ENCODE data around the gene PLA2G4D. TPM values are rescaled to one million over a fixed set of nuclear protein-coding genes. Genes with fewer than 3 reads are reported as not detected.

The PLA2G4D gene
- total RNA-seq, 1 donor from 2014 or later: not detected

DNA sequence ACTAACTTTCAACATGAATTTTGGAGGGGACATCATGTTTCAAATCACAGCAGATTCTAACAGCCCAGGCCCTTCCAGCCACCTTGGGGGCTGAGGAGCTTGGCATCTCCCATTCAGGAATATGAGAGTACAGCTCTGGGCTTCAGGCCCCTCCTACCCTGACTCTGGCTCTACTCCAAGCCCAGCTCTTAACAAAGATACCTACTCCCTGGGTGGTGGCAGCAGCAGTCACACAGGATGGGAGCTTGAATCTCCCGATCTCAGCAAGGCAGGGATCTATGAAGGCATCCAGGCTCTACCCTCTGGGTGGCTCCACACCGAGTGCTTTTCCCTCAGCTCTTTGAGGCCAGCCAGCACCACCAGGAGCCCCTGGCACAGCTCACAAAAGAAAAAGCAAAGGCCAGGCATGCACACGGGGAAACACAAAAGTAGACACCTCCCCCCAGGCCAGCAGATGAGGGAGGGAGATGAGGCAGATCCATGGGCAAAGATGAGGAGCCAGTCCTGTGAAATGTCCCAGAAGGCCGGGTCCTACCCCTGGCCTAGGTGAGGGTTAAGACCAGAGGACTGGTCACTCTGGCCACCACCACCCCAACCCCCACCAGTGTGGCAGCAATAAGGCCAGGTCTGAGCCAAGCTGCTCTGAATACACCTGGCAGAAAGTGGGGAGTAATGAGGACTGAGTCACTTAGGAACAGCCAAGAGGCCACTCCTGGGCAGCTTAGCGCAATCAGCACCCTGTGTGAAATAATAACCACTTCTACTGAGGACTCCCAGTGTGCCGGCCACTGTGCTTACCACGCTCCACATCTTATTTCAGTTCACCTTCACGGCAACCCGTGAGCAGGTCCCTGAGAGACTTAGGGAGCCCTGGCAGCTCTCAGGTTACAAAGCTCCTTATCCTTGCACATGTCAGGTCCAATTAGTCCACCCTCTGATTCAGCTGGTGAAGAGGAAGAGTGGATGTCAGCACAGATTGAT is 37.8 kb upstream of the PLA2G4D start:
- H3K4me1 Mint-ChIP-seq: no peaks in the 10 kb centered on the region
- no peaks in the 10 kb centered on the region for H3K36me3 Mint-ChIP-seq (ENCODE audit: low read depth)
- no peak overlapping the region for H3K4me3 Mint-ChIP-seq
- H3K9me3 Mint-ChIP-seq: no peaks in the 10 kb centered on the region
- H3K27me3 Mint-ChIP-seq (ENCODE audit: low read depth): peaks cover 17% of the 10 kb centered on the region
- DNase-seq (ENCODE audit: low read depth, low spot score): no peak
- TF ChIP-seq, protein P1, sequence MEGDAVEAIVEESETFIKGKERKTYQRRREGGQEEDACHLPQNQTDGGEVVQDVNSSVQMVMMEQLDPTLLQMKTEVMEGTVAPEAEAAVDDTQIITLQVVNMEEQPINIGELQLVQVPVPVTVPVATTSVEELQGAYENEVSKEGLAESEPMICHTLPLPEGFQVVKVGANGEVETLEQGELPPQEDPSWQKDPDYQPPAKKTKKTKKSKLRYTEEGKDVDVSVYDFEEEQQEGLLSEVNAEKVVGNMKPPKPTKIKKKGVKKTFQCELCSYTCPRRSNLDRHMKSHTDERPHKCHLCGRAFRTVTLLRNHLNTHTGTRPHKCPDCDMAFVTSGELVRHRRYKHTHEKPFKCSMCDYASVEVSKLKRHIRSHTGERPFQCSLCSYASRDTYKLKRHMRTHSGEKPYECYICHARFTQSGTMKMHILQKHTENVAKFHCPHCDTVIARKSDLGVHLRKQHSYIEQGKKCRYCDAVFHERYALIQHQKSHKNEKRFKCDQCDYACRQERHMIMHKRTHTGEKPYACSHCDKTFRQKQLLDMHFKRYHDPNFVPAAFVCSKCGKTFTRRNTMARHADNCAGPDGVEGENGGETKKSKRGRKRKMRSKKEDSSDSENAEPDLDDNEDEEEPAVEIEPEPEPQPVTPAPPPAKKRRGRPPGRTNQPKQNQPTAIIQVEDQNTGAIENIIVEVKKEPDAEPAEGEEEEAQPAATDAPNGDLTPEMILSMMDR (conservative IDR thresholded peaks at IDR 0.05): no peak
- H3K27ac Mint-ChIP-seq (ENCODE audit: unreplicated experiment): no peak overlapping the region

DNA sequence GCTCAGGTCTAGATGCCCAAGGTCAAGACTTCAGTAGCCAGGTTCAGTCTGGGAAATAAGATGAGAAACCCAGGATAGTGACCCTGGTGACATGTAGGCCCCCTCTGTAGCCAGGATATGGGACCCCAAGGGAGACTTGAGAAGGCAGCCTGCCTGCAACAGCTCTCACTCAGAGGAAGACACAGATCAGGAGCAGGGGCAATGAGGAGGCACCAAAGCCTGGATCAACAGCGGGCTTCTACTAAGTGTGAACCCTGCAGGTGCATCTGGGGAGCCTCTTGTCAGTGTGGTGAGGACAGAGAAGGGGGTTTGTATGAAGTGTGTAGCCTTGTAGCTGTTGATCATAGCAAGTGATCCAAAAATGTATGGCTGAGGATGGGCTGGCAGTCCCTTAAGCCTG is 36.6 kb upstream of the PLA2G4D start:
- H3K27ac Mint-ChIP-seq (ENCODE audit: unreplicated experiment): peak overlapping the region; percentile 38
- H3K4me1 Mint-ChIP-seq: no peaks in the 10 kb centered on the region
- no peak for DNase-seq (ENCODE audit: low read depth, low spot score)
- no peaks in the 10 kb centered on the region for H3K9me3 Mint-ChIP-seq
- H3K27me3 Mint-ChIP-seq (ENCODE audit: low read depth): peaks cover 17% of the 10 kb centered on the region
- H3K4me3 Mint-ChIP-seq: no peak overlapping the region
- TF ChIP-seq, protein P1 (conservative IDR thresholded peaks at IDR 0.05): no peak
- H3K36me3 Mint-ChIP-seq (ENCODE audit: low read depth): no peaks in the 10 kb centered on the region

DNA sequence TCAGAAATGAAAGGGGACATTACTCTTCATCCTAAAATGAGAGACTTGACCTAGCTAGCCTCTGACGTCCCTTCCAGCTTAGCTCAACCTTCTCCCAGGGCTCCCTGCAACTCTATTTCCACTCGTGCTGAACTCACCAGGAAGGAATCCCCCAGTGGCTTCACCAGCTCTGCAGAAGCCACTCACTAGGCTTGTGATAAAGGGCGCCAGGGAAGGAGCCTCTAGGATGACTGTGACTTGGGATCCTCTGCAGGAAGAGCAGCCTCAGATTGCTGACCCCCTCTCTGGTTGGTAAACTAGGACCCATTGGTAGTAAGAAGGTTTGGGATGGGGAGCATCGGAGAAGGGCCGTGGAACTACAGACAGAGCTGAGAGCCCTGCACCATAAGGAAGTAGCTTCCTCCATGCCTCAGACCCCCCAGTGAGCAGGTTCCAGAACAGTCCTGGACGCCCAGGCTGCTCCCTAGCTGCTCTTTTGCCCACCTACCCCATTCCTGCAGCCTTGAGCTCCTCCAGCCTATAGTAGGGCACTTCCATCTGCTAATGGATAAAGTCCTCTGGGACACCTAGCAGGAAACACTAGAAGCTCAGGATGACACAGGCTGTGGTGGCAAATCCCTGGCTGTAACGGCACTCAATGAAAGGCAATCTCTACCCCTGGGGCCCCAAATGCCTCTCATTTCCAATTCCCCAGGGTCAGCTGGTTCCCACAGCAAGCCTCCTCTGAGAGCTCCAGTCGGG is 36.1 kb upstream of the PLA2G4D start:
- Mint-ChIP-seq H3K27me3 (ENCODE audit: low read depth) (peaks cover 17% of the 10 kb centered on the region), H3K4me1 (no peaks in the 10 kb centered on the region), H3K27ac (ENCODE audit: unreplicated experiment) (no peak overlapping the region), H3K4me3 (no peak overlapping the region), H3K9me3 (no peaks in the 10 kb centered on the region), H3K36me3 (ENCODE audit: low read depth) (no peaks in the 10 kb centered on the region)
- TF ChIP-seq, protein P1 (conservative IDR thresholded peaks at IDR 0.05): no peak
- no peak for DNase-seq (ENCODE audit: low read depth, low spot score)

DNA sequence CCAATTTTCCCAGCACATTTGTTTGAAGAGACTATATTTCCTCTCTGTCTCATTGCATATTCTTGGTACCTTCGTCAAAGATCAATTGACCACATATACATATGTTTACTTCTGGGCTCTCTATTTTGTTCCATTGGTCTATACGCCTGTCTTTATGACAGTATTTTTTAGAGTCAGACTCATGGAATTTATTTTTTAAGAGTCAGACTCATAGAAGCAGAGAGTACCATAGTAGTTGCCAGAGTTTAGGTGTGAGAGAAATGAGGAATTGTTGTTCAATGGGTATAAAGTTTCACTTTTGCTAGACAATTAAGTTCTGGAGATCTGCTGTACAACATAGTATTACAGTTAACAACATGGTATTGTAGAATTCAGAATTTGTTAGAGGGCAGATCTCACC is 35.0 kb upstream of the PLA2G4D start:
- H3K27me3 Mint-ChIP-seq (ENCODE audit: low read depth): peaks cover 17% of the 10 kb centered on the region
- DNase-seq (ENCODE audit: low read depth, low spot score): no peak
- TF ChIP-seq, protein P1 (conservative IDR thresholded peaks at IDR 0.05): no peak
- no peaks in the 10 kb centered on the region for H3K4me1 Mint-ChIP-seq
- H3K36me3 Mint-ChIP-seq (ENCODE audit: low read depth): no peaks in the 10 kb centered on the region
- no peaks in the 10 kb centered on the region for H3K9me3 Mint-ChIP-seq
- H3K4me3 Mint-ChIP-seq: no peak overlapping the region
- no peak overlapping the region for H3K27ac Mint-ChIP-seq (ENCODE audit: unreplicated experiment)

DNA sequence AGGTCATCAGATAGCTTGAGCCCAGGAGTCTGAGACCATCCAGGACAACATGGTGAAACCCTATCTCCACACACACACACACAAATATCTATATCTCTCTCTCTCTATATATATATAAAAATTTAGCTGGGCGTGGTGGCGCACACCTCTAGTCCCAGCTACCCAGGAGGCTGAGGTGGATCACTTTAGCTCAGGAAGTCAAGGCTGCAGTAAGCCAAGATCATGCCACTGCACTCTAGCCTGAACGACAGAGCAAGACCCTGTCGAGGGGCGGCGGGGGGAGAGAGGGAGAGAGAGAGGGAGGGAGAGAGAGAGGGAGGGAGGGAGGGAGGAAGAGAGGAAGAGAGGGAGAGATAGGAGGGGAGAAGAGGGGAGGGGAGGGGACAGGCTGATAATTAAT is 34.1 kb upstream of the PLA2G4D start:
- H3K4me1 Mint-ChIP-seq: no peaks in the 10 kb centered on the region
- H3K9me3 Mint-ChIP-seq: no peaks in the 10 kb centered on the region
- no peak overlapping the region for H3K4me3 Mint-ChIP-seq
- H3K27ac Mint-ChIP-seq (ENCODE audit: unreplicated experiment): no peak overlapping the region
- DNase-seq (ENCODE audit: low read depth, low spot score): no peak
- TF ChIP-seq, protein P1 (conservative IDR thresholded peaks at IDR 0.05): no peak
- peaks cover 20% of the 10 kb centered on the region for H3K27me3 Mint-ChIP-seq (ENCODE audit: low read depth)
- H3K36me3 Mint-ChIP-seq (ENCODE audit: low read depth): no peaks in the 10 kb centered on the region

Measured in neural crest cell (in vitro differentiated cells).